HepG2 (cell line): Measurements from ENCODE around the gene URM1. TPM values are rescaled to one million over a fixed set of nuclear protein-coding genes. Genes with fewer than 3 reads are reported as not detected.

ENCODE experiments used
- ATAC-seq: fragments of 200-7000 bp; cut with Tn5 transposase; 3 replicates; pipeline ENCODE4 v1.9.1; 2020; ENCODE audit warnings: mild to moderate bottlenecking, moderate library complexity
- BruUV-seq: library from RNA; stranded (reverse); fragments of 400-500 nt; replicated peaks from 2 replicates; lab custom pipeline; 2021; lab: Mats Ljungman, UMichigan
- CTCF ChIA-PET: fragments of 300-600 bp; formaldehyde crosslinking; extraction: SDS; loops from one replicate; lab custom pipeline; 2021; ENCODE audit warnings: low total read pairs, inconsistent platforms, low intra/inter-chr PET ratio; lab: Yijun Ruan, JAX
- POLR2A ChIA-PET: fragments of 350-600 bp; sonication (Branson Sonifier 250); formaldehyde crosslinking; loops from one replicate; lab custom pipeline; 2020; ENCODE audit warnings: antibody characterized with exemption, inconsistent platforms; lab: Yijun Ruan, JAX
- DNase-seq: peaks from one replicate; pipeline ENCODE4 v3.0.0-alpha.2; 2015; ENCODE audit warnings: low spot score
- FAIRE-seq: peaks from 3 replicates; lab custom pipeline; 2011; peaks lifted over from hg19 to GRCh38; lab: Jason Lieb, UNC
- H2AFZ ChIP-seq: one replicate; pipeline ENCODE4 v1.6.1; 2011; ENCODE audit warnings: low read length, inconsistent platforms
- H3K27ac ChIP-seq: fragments of 300-600 bp; 3 replicates; pipeline ENCODE4 v1.8.0; 2011; ENCODE audit warnings: mixed run types, mild to moderate bottlenecking, mixed read lengths, low read length, inconsistent platforms; ENCODE audit not compliant: insufficient read depth; ENCODE audit errors: extremely low read length
- H3K27me3 ChIP-seq, 2 experiments: fragments of 200-600 bp in 1 of 2; 2 replicates in 1 of 2; 3 replicates in 1 of 2; pipeline versions ENCODE4 v1.6.0 to v1.8.0; 2011; ENCODE audit warnings: low read length in 2 of 2, mild to moderate bottlenecking in 2 of 2, moderate library complexity in 2 of 2, inconsistent platforms in 1 of 2; ENCODE audit not compliant: insufficient read depth in 2 of 2, control insufficient read depth in 1 of 2
- H3K36me3 ChIP-seq, 2 experiments: fragments of 200-600 bp in 1 of 2; replicated peaks in 1 of 2; 2 replicates in 1 of 2; 3 replicates in 1 of 2; pipeline versions ENCODE4 v1.5.1 to v1.8.0; 2011; ENCODE audit warnings: low read length in 2 of 2, inconsistent platforms in 1 of 2; ENCODE audit not compliant: insufficient read depth in 2 of 2, control insufficient read depth in 1 of 2
- H3K4me1 ChIP-seq: 2 replicates; pipeline ENCODE4 v1.5.1; 2012; ENCODE audit warnings: low read length, inconsistent platforms; ENCODE audit not compliant: insufficient read depth
- H3K4me2 ChIP-seq: 2 replicates; pipeline ENCODE4 v1.6.0; 2011; ENCODE audit warnings: low read depth, low read length, inconsistent platforms
- H3K4me3 ChIP-seq, 3 experiments: fragments of 200-600 bp in 1 of 3; sonication (generic), shearing (Covaris generic) in 1 of 3; replicated peaks in 1 of 3; 2 replicates each; pipeline ENCODE4 v1.5.1; 2011 to 2016; ENCODE audit warnings: low read length in 3 of 3, inconsistent platforms in 2 of 3, low read depth in 2 of 3, mild to moderate bottlenecking in 2 of 3, control low read depth in 1 of 3, mixed read lengths in 1 of 3; ENCODE audit not compliant: insufficient read depth in 1 of 3
- H3K79me2 ChIP-seq: one replicate; pipeline ENCODE4 v1.6.1; 2011; ENCODE audit warnings: low read length, inconsistent platforms; ENCODE audit not compliant: insufficient read depth
- H3K9ac ChIP-seq: 2 replicates; pipeline ENCODE4 v1.6.0; 2011; ENCODE audit warnings: mild to moderate bottlenecking, low read depth, low read length, inconsistent platforms; ENCODE audit not compliant: insufficient read depth
- H3K9me3 ChIP-seq: 2 replicates; pipeline ENCODE4 v1.5.1; 2012; ENCODE audit warnings: mild to moderate bottlenecking, low read length
- H4K20me1 ChIP-seq: 2 replicates; pipeline ENCODE4 v1.6.0; 2011; ENCODE audit warnings: inconsistent platforms, mild to moderate bottlenecking, low read length, moderate library complexity; ENCODE audit not compliant: insufficient read depth
- ATRX ChIP-seq: sonication (generic); formaldehyde crosslinking; IDR thresholded peaks from 2 replicates; pipeline ENCODE4 v1.4.0; 2020; ENCODE audit warnings: missing genetic modification reagents, borderline replicate concordance
- KLF11 ChIP-seq: IDR thresholded peaks from 2 replicates; pipeline ENCODE4 v1.6.1; 2016; ENCODE audit warnings: missing compliant biosample characterization
- PLRG1 ChIP-seq: fragments of 450-650 bp; conservative IDR thresholded peaks from 2 replicates; pipeline ENCODE4 v1.6.1; 2016
- SRY ChIP-seq: sonication (generic); formaldehyde crosslinking; IDR thresholded peaks from 2 replicates; pipeline ENCODE4 v1.8.0; 2022; ENCODE audit warnings: mild to moderate bottlenecking, missing genetic modification reagents
- THYN1 ChIP-seq: sonication (generic); formaldehyde crosslinking; IDR thresholded peaks from 2 replicates; pipeline ENCODE4 v1.8.1; 2023; ENCODE audit warnings: low read depth, mild to moderate bottlenecking, moderate library complexity, missing genetic modification reagents, borderline replicate concordance
- ZFX ChIP-seq: sonication (generic); formaldehyde crosslinking; IDR thresholded peaks from 2 replicates; pipeline ENCODE4 v1.4.0; 2020; ENCODE audit warnings: mild to moderate bottlenecking, low read depth, missing genetic modification reagents, moderate library complexity
- ZKSCAN8 ChIP-seq: IDR thresholded peaks from 2 replicates; pipeline ENCODE4 v1.6.1; 2016; ENCODE audit warnings: borderline replicate concordance, missing genetic modification reagents, missing compliant biosample characterization
- ZNF749 ChIP-seq: sonication (generic); formaldehyde crosslinking; IDR thresholded peaks from 2 replicates; pipeline ENCODE4 v1.8.0; 2022; ENCODE audit warnings: mild to moderate bottlenecking, missing genetic modification reagents, moderate library complexity, borderline replicate concordance
- WGBS: methylation state at CpG from one replicate; pipeline ENCODE4 v1.1.6; 2017; ENCODE audit warnings: low lambda C conversion rate; 5-methylcytosine and 5-hydroxymethylcytosine counted together
- in situ Hi-C: cut with HindIII; loops from 2 replicates; pipeline ENCODE4 v1.10.0; 2017; ENCODE audit warnings: low pct_unique_long_range_greater_than_20kb; ENCODE audit not compliant: extremely low pct_ligation_motif_present
- intact Hi-C: fragments of 100-400 bp; cut with micrococcal nuclease; formaldehyde crosslinking; loops from one replicate; pipeline ENCODE4 v1.10.0; 2022; ENCODE audit not compliant: unreplicated experiment
- polyA plus RNA-seq, 8 experiments: library from polyadenylated mRNA; depleted of rRNA in 3 of 8; stranded (reverse) in 7 of 8; unstranded in 1 of 8; fragments of >200 nt; fragmentation: Illumina TruSeq in 4 of 8; extraction: Trizol in 4 of 8; gene quantifications; 2 replicates each; pipeline versions ENCODE4 v1.2.1 to v1.2.3, GENCODE V29; 2011 to 2016; ENCODE audit warnings: low read depth in 4 of 8, missing spikeins in 1 of 8, mixed read lengths in 1 of 8; ENCODE audit not compliant: insufficient read depth in 1 of 8
- total RNA-seq, 5 experiments: library from RNA; depleted of rRNA; stranded (reverse); fragments of >200 nt; fragmentation: Illumina TruSeq; extraction: Trizol; gene quantifications; 2 replicates each; pipeline ENCODE4 v1.2.3, GENCODE V29; 2016; ENCODE audit warnings: low read depth in 1 of 5

The URM1 gene
- total and polyA plus RNA-seq, 2 of the 13 experiments (the other 11 are each of a cell fraction or from before 2014, with no cell fraction given) = 37.1 to 41.3 TPM

- Histone ChIP-seq H3K36me3 (0 out of 5 replicates have a peak, but pooled peaks cover 0 to 1% of the 10 kb centered on the region in 2 experiments), H3K4me2 (peak overlapping the region; percentile 98), H3K79me2 (no peaks in the 10 kb centered on the region), H3K4me3 (peak overlapping the region in 1 of 3 experiments; percentile 59; a peak in 2 of 6 replicates), H3K4me1 (peaks cover 32% of the 10 kb centered on the region), H2AFZ (no peak overlapping the region), H3K27ac (no peak overlapping the region), H3K27me3 (peaks cover 0 to 1% of the 10 kb centered on the region in 2 experiments; a peak in 1 of 5 replicates), H4K20me1 (no peaks in the 10 kb centered on the region), H3K9me3 (no peaks in the 10 kb centered on the region), H3K9ac (no peak overlapping the region)
- 52% methylated on average over 3 of the region's 3 CpGs for WGBS
- FAIRE-seq (no peak), DNase-seq (no peak), ATAC-seq (peak; percentile 2; the same call in 2 of the 3 replicates)
- TF ChIP-seq ZKSCAN8 (CRISPR knock-in tag) (peak; percentile 98), PLRG1 (no peak)
- intact Hi-C loops (loop anchor here (1.0 to 2.0 kb wide), 3 partner anchors 50 to 68 kb away; partner anchors contain the start of gene CERCAM), in situ Hi-C loops (loop anchor here (5.0 kb wide), 1 partner anchor 50 kb away; no protein-coding TSS in a partner anchor)
- POLR2A ChIA-PET = interaction anchor here (1.2 to 1.8 kb wide), 7 partner anchors 8 to 273 kb away, joined by 4 to 14 read pairs (median 6); partner anchors contain the start of genes GOLGA2, SWI5 and URM1
- CTCF ChIA-PET = interaction anchor here (1.3 to 2.5 kb wide), 3 partner anchors 47 to 52 kb away, joined by 3 to 24 read pairs (median 9); no protein-coding TSS in a partner anchor
- no TSS peak for BruUV-seq
Observed at GRCh38 chr9:128362774-128363173, 8.4 kb upstream of the URM1 start.

DNA sequence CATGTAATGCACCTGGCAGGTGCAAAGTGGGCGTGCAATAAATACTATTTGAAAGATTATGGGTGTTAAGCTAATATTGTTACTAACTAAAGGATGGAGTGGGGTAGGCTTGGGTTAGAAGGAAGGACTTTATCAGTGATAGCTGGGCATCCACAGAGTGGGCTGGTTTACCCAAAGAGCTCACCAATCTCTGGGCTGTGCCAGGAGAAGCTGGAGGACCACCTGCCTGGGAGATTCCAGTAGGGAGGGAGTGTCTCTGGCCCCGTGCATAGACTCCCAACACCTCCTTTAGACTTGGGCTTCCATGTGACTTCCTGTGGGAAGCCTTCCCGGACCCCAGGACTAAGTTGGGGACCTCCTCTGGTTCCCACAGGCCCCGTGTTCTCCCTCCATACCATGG lies 5.6 kb upstream of the URM1 start:
- WGBS = 43% methylated on average over 3 of the region's 4 CpGs
- no peaks in the 10 kb centered on the region for H3K9me3 ChIP-seq
- H3K4me3 ChIP-seq = peak overlapping the region; percentile 56 to 67 (median 66); a peak in 5 of 6 replicates
- H3K4me1 ChIP-seq = peaks cover 30% of the 10 kb centered on the region
- DNase-seq = no peak
- H3K9ac ChIP-seq = peak overlapping the region; percentile 59; the same call in 1 of the 2 replicates
- TF ChIP-seq SRY (no peak), KLF11 (CRISPR knock-in tag) (no peak), ATRX (CRISPR knock-in tag) (no peak), ZNF749 (CRISPR knock-in tag) (0 out of 2 replicates have a peak, but pooled peaks have one; percentile 10), ZFX (CRISPR knock-in tag) (no peak), THYN1 (CRISPR knock-in tag) (0 out of 2 replicates have a peak, but pooled peaks have one; percentile 10)
- in situ Hi-C loops (no loop called here), intact Hi-C loops (no loop called here)
- no peaks in the 10 kb centered on the region for H4K20me1 ChIP-seq
- H3K27me3 ChIP-seq = peaks cover 0 to 1% of the 10 kb centered on the region in 2 experiments; a peak in 1 of 5 replicates
- ChIA-PET POLR2A (interaction anchor here (0.6 to 1.5 kb wide), 2 partner anchors 24 to 318 kb away, joined by 3 to 4 read pairs; no protein-coding TSS in a partner anchor), CTCF (no interaction called here)
- H3K4me2 ChIP-seq = peak overlapping the region; percentile 90
- no peak overlapping the region for H3K27ac ChIP-seq
- no peak for ATAC-seq
- H2AFZ ChIP-seq = no peak overlapping the region
- H3K36me3 ChIP-seq = 0 out of 5 replicates have a peak, but pooled peaks cover 0 to 1% of the 10 kb centered on the region in 2 experiments
- no peaks in the 10 kb centered on the region for H3K79me2 ChIP-seq
- FAIRE-seq = no peak
- no TSS peak for BruUV-seq
